RWPE2 (cell line): ENCODE data around the gene CALML3.

Experiments
- ATAC-seq: fragments of 200-7000 bp; cut with Tn5 transposase; 3 replicates; pipeline ENCODE4 v1.9.1; 2021; ENCODE audit warnings: low read depth
- DNase-seq: peaks from one replicate; pipeline ENCODE4 v3.0.0-alpha.2; 2020; ENCODE audit warnings: low spot score
- H3K27ac ChIP-seq: fragments of 450-650 bp; 2 replicates; pipeline ENCODE4 v1.5.1; 2017; ENCODE audit warnings: mild to moderate bottlenecking; ENCODE audit not compliant: poor library complexity, severe bottlenecking
- H3K27me3 ChIP-seq: fragments of 250-450 bp; sonication (Bioruptor Pico); 2 replicates; pipeline ENCODE4 v1.5.1; 2021; ENCODE audit warnings: mild to moderate bottlenecking, moderate library complexity; ENCODE audit not compliant: insufficient read depth, poor library complexity, severe bottlenecking
- H3K36me3 ChIP-seq: fragments of 250-450 bp; sonication (Bioruptor Pico); 2 replicates; pipeline ENCODE4 v1.5.1; 2020; ENCODE audit warnings: low read depth, mild to moderate bottlenecking, moderate library complexity
- H3K4me1 ChIP-seq: fragments of 250-450 bp; sonication (Bioruptor Pico); 2 replicates; pipeline ENCODE4 v1.5.1; 2021; ENCODE audit warnings: mild to moderate bottlenecking, moderate library complexity; ENCODE audit not compliant: insufficient read depth, poor library complexity, severe bottlenecking
- H3K4me3 ChIP-seq: fragments of 250-450 bp; sonication (Bioruptor Pico); 2 replicates; pipeline ENCODE4 v1.5.1; 2021; ENCODE audit warnings: mild to moderate bottlenecking, moderate library complexity; ENCODE audit not compliant: severe bottlenecking
- H3K9me3 ChIP-seq: fragments of 250-450 bp; sonication (Bioruptor Pico); 2 replicates; pipeline ENCODE4 v1.5.1; 2021; ENCODE audit warnings: mild to moderate bottlenecking, moderate library complexity; ENCODE audit not compliant: severe bottlenecking
- TF ChIP-seq, protein P1 (sequence below): fragments of 450-650 bp; IDR thresholded peaks from one replicate; pipeline ENCODE4 v1.5.1; 2017; ENCODE audit warnings: mild to moderate bottlenecking, moderate library complexity; ENCODE audit not compliant: poor library complexity, severe bottlenecking

The CALML3 gene

DNA sequence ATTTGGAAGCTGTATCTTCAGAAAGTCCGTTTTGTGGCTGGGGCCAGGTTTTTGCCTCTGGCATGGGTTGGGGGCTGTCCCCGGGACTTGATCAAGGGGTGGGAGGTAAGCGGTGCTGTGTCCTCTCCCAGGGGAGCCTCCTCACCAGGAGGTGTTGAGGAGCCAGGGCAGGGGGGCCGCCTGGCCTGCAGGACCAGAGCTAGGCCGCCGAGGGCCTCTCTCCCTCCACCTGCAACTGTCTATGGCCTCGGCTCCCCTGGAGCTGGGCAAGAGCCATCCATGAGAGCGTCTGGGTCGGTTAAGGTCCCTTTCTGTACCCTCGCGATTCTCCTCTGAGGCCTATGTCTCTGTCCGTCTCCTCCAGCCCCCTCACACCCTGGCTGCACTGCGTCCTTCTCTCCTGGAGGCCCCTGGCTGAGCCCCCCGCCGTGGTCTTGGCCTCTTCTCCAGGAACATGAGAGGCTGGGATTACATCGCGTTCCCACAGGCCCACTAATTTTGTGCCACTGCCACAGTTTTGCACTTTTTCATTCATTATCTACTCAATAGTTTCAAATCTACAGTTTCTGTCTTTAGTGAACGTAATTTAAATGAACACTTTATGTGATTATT lies 46.0 kb upstream of the CALML3 start:
- Histone ChIP-seq H3K4me3 (no peak overlapping the region), H3K4me1 (no peaks in the 10 kb centered on the region), H3K9me3 (no peaks in the 10 kb centered on the region), H3K27me3 (no peaks in the 10 kb centered on the region), H3K27ac (no peak overlapping the region), H3K36me3 (no peaks in the 10 kb centered on the region)
- DNase-seq (no peak), ATAC-seq (no peak)
- TF ChIP-seq, protein P1, sequence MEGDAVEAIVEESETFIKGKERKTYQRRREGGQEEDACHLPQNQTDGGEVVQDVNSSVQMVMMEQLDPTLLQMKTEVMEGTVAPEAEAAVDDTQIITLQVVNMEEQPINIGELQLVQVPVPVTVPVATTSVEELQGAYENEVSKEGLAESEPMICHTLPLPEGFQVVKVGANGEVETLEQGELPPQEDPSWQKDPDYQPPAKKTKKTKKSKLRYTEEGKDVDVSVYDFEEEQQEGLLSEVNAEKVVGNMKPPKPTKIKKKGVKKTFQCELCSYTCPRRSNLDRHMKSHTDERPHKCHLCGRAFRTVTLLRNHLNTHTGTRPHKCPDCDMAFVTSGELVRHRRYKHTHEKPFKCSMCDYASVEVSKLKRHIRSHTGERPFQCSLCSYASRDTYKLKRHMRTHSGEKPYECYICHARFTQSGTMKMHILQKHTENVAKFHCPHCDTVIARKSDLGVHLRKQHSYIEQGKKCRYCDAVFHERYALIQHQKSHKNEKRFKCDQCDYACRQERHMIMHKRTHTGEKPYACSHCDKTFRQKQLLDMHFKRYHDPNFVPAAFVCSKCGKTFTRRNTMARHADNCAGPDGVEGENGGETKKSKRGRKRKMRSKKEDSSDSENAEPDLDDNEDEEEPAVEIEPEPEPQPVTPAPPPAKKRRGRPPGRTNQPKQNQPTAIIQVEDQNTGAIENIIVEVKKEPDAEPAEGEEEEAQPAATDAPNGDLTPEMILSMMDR = no peak

DNA sequence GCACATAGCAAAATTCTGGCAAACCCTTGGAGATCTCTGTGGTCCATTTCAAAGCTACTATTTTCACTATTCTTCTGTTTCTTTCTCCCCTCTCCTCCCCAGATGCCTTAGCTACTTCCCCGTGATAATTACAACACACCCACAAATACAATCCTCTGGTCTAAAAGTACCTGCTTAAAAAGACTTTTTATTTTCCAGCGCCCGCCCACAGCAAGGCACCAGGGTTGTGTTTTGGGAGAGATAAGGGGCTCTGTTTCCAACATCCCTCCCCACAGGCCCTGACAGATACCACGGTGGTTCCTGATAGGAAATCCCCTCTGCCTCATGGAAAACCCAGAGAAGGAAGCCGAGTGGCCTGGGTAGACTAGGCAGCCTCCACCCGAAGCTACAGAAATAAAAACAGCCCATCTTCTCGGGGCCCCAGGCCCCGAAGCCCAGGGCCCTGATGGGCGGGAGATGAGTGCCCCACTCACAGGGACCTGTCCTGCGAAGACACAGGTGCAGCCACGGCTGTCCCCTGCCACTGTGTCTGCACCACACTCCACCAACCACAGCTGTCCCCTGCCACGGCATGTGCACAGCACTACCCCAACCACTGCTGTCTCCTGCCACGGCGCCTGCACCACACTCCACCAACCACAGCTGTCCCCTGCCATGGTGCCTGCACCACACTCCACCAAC lies 45.1 kb upstream of the CALML3 start:
- Histone ChIP-seq H3K27ac (no peak overlapping the region), H3K9me3 (no peaks in the 10 kb centered on the region), H3K4me3 (no peak overlapping the region), H3K4me1 (peaks cover 3% of the 10 kb centered on the region), H3K36me3 (no peaks in the 10 kb centered on the region), H3K27me3 (no peaks in the 10 kb centered on the region)
- no peak for ATAC-seq
- TF ChIP-seq, protein P1 = no peak
- no peak for DNase-seq

DNA sequence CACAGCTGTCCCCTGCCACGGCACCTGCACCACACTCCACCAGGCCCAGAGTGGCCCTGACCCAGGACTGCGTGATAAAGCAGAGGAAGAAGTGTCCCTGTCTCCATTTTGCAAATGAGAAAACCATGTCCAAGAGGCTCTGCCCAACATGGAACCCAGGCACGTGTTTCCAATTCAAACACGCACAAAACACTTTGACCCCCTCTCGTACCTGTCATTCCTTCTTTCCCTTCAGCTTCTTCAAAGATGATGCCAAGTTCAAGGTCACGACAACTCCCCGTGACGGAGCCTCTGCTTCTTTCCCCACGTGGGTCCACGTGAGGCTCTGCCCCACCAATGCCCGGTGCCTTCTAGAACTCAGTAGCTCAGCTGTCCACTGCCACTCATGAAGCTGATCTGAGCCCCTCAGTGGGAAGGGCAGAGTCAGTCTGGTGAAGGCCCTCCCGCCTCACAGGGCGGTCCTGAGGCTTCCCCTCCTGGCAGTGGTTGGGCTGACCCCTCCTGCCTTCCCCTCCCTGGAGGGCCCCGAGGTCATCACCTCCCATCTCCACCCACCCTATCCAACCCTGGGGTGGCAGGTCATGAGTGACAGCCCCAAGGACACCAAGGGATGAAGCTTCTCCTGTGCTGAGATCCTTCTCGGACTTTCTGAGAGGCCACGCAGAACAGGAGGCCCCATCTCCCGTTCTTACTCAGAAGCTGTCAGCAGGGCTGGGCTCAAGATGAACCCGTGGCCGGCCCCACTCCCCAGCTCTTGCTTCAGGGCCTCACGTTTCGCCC lies 44.4 kb upstream of the CALML3 start:
- no peaks in the 10 kb centered on the region for H3K27me3 ChIP-seq
- H3K4me1 ChIP-seq = peaks cover 4% of the 10 kb centered on the region
- TF ChIP-seq, protein P1 = no peak
- H3K36me3 ChIP-seq = no peaks in the 10 kb centered on the region
- ATAC-seq (no peak), DNase-seq (no peak)
- H3K27ac ChIP-seq = no peak overlapping the region
- no peak overlapping the region for H3K4me3 ChIP-seq
- no peaks in the 10 kb centered on the region for H3K9me3 ChIP-seq

DNA sequence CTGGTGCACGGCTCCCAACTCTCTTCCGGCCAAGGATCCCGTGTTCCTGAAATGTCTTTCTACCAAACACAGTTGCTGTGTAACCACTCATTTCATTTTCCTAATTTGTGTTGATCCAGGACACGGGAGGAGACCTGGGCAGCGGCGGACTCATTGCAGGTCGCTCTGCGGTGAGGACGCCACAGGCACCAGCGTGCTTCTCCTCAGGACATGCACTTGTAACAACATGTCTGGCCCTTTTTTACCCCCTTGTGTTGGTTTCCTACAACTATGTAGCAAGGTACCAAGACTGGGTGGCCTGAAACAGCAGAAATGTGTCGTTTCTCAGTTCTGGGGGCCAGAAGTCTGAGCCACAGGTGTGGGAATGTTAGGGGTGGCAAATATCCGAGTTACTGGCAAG lies 43.6 kb upstream of the CALML3 start:
- Histone ChIP-seq H3K4me3 (no peak overlapping the region), H3K27me3 (no peaks in the 10 kb centered on the region), H3K4me1 (peaks cover 4% of the 10 kb centered on the region), H3K36me3 (no peaks in the 10 kb centered on the region), H3K9me3 (no peaks in the 10 kb centered on the region), H3K27ac (no peak overlapping the region)
- DNase-seq (no peak), ATAC-seq (no peak)
- TF ChIP-seq, protein P1 = no peak

DNA sequence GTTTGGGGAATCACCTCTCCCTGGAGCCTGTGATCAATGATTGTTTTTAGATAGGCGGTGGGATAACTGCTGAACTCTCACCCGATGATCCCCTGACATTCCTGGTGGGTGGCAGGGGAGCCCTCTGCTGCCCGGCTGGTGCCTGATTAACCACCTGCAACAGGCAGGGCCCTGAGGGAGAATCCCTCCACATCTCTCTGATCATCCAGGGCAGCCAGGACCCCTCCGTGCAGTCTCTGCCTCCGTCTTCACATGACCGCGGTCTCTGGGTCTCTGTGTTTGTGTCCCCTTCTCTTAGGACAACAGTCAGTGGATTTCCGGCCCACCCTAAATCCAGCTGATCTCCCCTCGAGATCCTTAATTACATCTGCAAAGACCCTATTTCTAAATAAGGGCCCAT lies 42.7 kb upstream of the CALML3 start:
- no peak for ATAC-seq

More for the DNA sequence above, 42.7 kb upstream of the CALML3 start:
- Histone ChIP-seq H3K4me3 (no peak overlapping the region), H3K9me3 (no peaks in the 10 kb centered on the region), H3K36me3 (no peaks in the 10 kb centered on the region), H3K27ac (no peak overlapping the region), H3K27me3 (no peaks in the 10 kb centered on the region), H3K4me1 (peaks cover 4% of the 10 kb centered on the region)
- no peak for DNase-seq
- TF ChIP-seq, protein P1 = no peak
